Measurements from ENCODE around the gene PROC.

PROC gene

GRCh38 chr2:127414638-127415592 lies 3.3 kb upstream of the PROC start:
- DNase-seq (ENCODE audit: low spot score): no peak

- DNase-seq (ENCODE audit: low spot score): peak; percentile 91
Observed at GRCh38 chr2:127415593-127416505, 2.4 kb upstream of the PROC start.

GRCh38 chr2:127416506-127417001 lies 1.7 kb upstream of the PROC start:
- DNase-seq (ENCODE audit: low spot score): peak; percentile 16

- DNase-seq (ENCODE audit: low spot score): no peak
Observed at GRCh38 chr2:127417406-127417805, 821 bp upstream of the PROC start.

GRCh38 chr2:127419112-127419430 lies 844 bp downstream of the PROC start:
- no peak for DNase-seq (ENCODE audit: low spot score)

- no peak for DNase-seq (ENCODE audit: low spot score)
Observed at GRCh38 chr2:127419448-127420038, 1.3 kb downstream of the PROC start.

GRCh38 chr2:127420039-127420864 lies 2.0 kb downstream of the PROC start:
- DNase-seq (ENCODE audit: low spot score): no peak

- DNase-seq (ENCODE audit: low spot score): no peak
Observed at GRCh38 chr2:127421116-127421800, 3.0 kb downstream of the PROC start.

GRCh38 chr2:127421871-127422558 lies 3.8 kb downstream of the PROC start:
- DNase-seq (ENCODE audit: low spot score): no peak

GRCh38 chr2:127422559-127423477 lies 4.6 kb downstream of the PROC start:
- DNase-seq (ENCODE audit: low spot score): no peak

GRCh38 chr2:127423478-127423843 lies 5.2 kb downstream of the PROC start:
- DNase-seq (ENCODE audit: low spot score): no peak

GRCh38 chr2:127423880-127424279 lies 5.7 kb downstream of the PROC start:
- DNase-seq (ENCODE audit: low spot score): no peak

GRCh38 chr2:127424598-127425520 lies 6.6 kb downstream of the PROC start:
- no peak for DNase-seq (ENCODE audit: low spot score)

GRCh38 chr2:127425540-127426490 lies 7.6 kb downstream of the PROC start:
- DNase-seq (ENCODE audit: low spot score): no peak

GRCh38 chr2:127426501-127427354 lies 8.5 kb downstream of the PROC start:
- DNase-seq (ENCODE audit: low spot score): no peak

All from CD4-positive, alpha-beta T cell treated with Interleukin-2 at 100 ng/mL for 4 hours (primary cell).